ENCODE data around the gene PHF11. TPM values are rescaled to one million over a fixed set of nuclear protein-coding genes. Genes with fewer than 3 reads are reported as not detected.
A peak's percentile ranks its signal among the peaks of the same experiment; 100 is the strongest.

Gene PHF11
- total RNA-seq, 4 donors from 2014 or later = 4.2 to 32.1 (median 18.7) TPM

DNA sequence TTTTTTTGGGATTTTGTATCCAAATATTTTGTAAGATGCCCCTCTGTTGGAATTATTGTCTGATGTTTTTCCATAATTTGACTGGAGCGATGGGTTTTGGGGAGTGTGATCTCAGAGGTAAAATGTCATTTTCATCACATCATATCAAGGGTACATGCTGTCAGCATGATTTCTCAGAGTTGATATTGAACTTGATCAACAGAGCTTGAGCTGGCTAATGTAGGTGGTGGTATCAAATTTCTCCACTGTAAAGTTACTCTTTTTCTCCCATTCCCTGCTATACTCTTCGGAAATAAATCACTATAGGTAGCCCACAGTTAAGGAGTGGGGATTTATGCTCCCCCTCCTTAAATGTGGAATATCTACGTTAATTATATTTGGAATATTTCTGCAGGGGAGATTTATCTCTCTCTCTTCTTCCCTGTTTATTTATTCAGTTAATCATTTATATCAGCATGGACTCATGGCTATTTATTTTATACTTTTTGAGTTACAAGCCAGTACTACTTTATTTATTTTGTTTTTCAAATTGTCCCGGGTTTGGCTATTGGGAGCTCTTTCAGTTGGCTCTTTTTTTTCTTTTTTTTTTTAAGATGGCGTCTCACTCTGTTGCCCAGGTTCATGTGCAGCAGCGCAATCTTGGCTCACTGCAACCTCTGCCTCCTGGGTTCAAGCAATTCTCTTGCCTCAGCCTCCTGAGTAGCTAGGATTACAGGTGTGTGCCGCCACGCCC, 42.9 kb upstream of the PHF11 start:
- no peak for TF ChIP-seq POLR2AphosphoS5 (IDR thresholded peaks at IDR 0.05)
- TF ChIP-seq, protein P1, sequence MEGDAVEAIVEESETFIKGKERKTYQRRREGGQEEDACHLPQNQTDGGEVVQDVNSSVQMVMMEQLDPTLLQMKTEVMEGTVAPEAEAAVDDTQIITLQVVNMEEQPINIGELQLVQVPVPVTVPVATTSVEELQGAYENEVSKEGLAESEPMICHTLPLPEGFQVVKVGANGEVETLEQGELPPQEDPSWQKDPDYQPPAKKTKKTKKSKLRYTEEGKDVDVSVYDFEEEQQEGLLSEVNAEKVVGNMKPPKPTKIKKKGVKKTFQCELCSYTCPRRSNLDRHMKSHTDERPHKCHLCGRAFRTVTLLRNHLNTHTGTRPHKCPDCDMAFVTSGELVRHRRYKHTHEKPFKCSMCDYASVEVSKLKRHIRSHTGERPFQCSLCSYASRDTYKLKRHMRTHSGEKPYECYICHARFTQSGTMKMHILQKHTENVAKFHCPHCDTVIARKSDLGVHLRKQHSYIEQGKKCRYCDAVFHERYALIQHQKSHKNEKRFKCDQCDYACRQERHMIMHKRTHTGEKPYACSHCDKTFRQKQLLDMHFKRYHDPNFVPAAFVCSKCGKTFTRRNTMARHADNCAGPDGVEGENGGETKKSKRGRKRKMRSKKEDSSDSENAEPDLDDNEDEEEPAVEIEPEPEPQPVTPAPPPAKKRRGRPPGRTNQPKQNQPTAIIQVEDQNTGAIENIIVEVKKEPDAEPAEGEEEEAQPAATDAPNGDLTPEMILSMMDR (IDR thresholded peaks at IDR 0.05) = no peak
- no peak for TF ChIP-seq EP300 (IDR thresholded peaks at IDR 0.05; ENCODE audit: low read depth)
- TF ChIP-seq POLR2A (IDR thresholded peaks at IDR 0.05) = no peak
- H3K36me3 ChIP-seq = no peaks in the 10 kb centered on the region
- intact Hi-C loops (cut with DNase I; ENCODE audit: low total_unique reads) = no loop called here
- no peaks in the 10 kb centered on the region for H3K9me3 ChIP-seq
- no peak for DNase-seq
- H3K4me1 ChIP-seq = peaks cover 0 to 44% (median 2%) of the 10 kb centered on the region in 4 donors
- 96 to 97% methylated on average over 8 of the region's 8 CpGs for WGBS, 2 donors (ENCODE audit: low coverage in 1 of 2)
- H3K4me3 ChIP-seq = no peak overlapping the region
- no peaks in the 10 kb centered on the region for H3K27me3 ChIP-seq
- no peak overlapping the region for H3K27ac ChIP-seq
- in situ Hi-C loops (cut with MboI; ENCODE audit: low pct_ligation_motif_present in 1 of 4, low pct_unique_long_range_greater_than_20kb in 1 of 4, low sequenced_read_pairs in 3 of 4) = no loop called here

DNA sequence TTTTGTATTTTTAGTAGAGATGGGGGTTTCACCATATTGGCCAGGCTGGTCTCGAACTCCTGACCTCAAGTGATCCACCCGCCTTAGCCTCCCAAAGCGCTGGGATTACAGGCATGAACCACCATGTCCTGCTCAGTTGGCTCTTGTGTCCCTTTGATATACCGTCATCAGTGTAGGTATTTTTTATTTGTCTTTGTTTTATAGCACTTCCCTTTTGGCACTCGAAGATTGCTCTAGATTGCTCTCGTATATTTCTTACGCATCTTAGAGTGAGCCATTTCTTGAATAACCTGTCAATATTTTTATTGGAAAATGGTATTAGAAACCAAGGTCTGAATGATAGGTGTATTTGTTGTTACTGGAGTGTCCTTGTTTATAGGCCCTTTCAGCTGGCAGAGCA, 42.3 kb upstream of the PHF11 start:
- in situ Hi-C loops (cut with MboI; ENCODE audit: low pct_ligation_motif_present in 1 of 4, low pct_unique_long_range_greater_than_20kb in 1 of 4, low sequenced_read_pairs in 3 of 4) (no loop called here), intact Hi-C loops (cut with DNase I; ENCODE audit: low total_unique reads) (no loop called here)
- no peak for TF ChIP-seq POLR2AphosphoS5 (IDR thresholded peaks at IDR 0.05)
- TF ChIP-seq EP300 (IDR thresholded peaks at IDR 0.05; ENCODE audit: low read depth) = no peak
- no peak for TF ChIP-seq POLR2A (IDR thresholded peaks at IDR 0.05)
- TF ChIP-seq, protein P1 (IDR thresholded peaks at IDR 0.05) = no peak
- Histone ChIP-seq H3K9me3 (no peaks in the 10 kb centered on the region), H3K4me1 (peaks cover 0 to 39% (median 1%) of the 10 kb centered on the region in 4 donors), H3K36me3 (no peaks in the 10 kb centered on the region), H3K27ac (no peak overlapping the region), H3K27me3 (no peaks in the 10 kb centered on the region), H3K4me3 (no peak overlapping the region)
- DNase-seq = no peak
- 57 to 70% methylated on average over 5 to 7 of the region's 7 CpGs for WGBS, 2 donors (ENCODE audit: low coverage in 1 of 2)

DNA sequence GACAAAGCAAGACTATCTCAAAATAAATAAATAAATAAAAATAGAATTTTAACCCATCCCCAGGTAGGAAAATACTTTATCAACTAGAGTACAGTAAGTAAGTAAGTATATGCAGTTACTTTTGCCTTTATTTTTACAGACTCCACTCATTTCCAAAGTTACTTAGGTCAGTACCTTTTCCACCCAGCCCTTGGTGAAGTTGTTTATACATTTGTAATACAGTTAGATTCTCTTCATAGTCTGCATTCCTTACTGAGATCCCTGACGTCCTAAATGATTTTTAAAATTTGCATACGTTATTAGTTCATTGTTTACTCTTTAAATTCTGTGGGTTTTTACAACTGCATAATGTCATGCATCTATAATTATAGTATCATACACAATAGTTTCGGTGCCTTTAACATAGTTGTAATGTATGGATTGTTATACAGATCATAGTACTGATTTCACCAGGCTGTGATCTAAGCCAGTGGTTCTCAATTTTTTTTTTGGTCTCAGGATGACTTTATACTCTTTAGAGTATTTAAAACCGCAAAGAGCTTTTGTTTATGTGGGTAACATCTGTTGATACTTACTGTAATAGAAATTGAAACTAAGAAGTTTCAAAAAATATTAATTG, 41.3 kb upstream of the PHF11 start:
- Histone ChIP-seq H3K27me3 (no peaks in the 10 kb centered on the region), H3K27ac (peak overlapping the region in 1 of 4 donors; percentile 20), H3K4me3 (no peak overlapping the region), H3K4me1 (peaks cover 0 to 36% (median 1%) of the 10 kb centered on the region in 4 donors), H3K36me3 (no peaks in the 10 kb centered on the region), H3K9me3 (no peaks in the 10 kb centered on the region)
- TF ChIP-seq POLR2A (IDR thresholded peaks at IDR 0.05) (no peak), POLR2AphosphoS5 (IDR thresholded peaks at IDR 0.05) (no peak)
- TF ChIP-seq, protein P1 (IDR thresholded peaks at IDR 0.05) = no peak
- in situ Hi-C loops (cut with MboI; ENCODE audit: low pct_ligation_motif_present in 1 of 4, low pct_unique_long_range_greater_than_20kb in 1 of 4, low sequenced_read_pairs in 3 of 4) = no loop called here
- WGBS, 2 donors (ENCODE audit: low coverage in 1 of 2) = 46 to 48% methylated on average over 4 of the region's 4 CpGs
- no peak for DNase-seq
- intact Hi-C loops (cut with DNase I; ENCODE audit: low total_unique reads) = no loop called here

DNA sequence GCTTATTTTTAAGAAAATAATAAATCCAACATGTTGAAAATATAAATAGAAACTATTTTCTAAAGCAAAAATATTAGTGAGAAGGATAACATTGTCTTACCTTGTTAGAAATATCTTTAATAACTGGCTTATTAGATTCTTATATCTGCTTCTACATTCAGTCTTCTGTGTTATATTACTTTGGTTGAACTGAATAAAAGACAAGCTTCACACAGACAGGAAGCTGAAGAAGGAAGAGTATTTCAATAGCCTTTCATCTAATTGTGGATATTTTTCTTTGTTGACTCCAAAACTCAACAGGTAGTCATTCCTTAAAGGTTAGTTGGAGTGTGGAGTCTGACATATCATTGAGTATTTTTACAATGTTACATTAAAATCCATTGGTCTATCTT, 40.8 kb upstream of the PHF11 start:
- Histone ChIP-seq H3K4me3 (no peak overlapping the region), H3K27me3 (no peaks in the 10 kb centered on the region), H3K27ac (no peak overlapping the region), H3K9me3 (no peaks in the 10 kb centered on the region), H3K4me1 (peaks cover 0 to 36% (median 1%) of the 10 kb centered on the region in 4 donors), H3K36me3 (peaks cover 0 to under 1% (median 0%) of the 10 kb centered on the region in 4 donors)
- in situ Hi-C loops (cut with MboI; ENCODE audit: low pct_ligation_motif_present in 1 of 4, low pct_unique_long_range_greater_than_20kb in 1 of 4, low sequenced_read_pairs in 3 of 4) (no loop called here), intact Hi-C loops (cut with DNase I; ENCODE audit: low total_unique reads) (no loop called here)
- no peak for DNase-seq
- TF ChIP-seq, protein P1 (IDR thresholded peaks at IDR 0.05) = no peak
- TF ChIP-seq POLR2AphosphoS5 (IDR thresholded peaks at IDR 0.05) = no peak
- no peak for TF ChIP-seq EP300 (IDR thresholded peaks at IDR 0.05; ENCODE audit: low read depth)
- no peak for TF ChIP-seq POLR2A (IDR thresholded peaks at IDR 0.05)

Data from transverse colon (tissue), 4 donors.